Dedifferentiated amniotic fluid mesenchymal stem cell (primary cell): ENCODE measurements around the gene USB1.

Experiments used
- DNase-seq: peaks from one replicate; pipeline ENCODE4 v3.0.0-alpha.2; 2016; ENCODE audit errors: extremely low spot score

USB1 gene

GRCh38 chr16:58034774-58035173, 33.6 kb downstream of the USB1 start:
- DNase-seq, result no peak

- no peak for DNase-seq
These were observed 34.4 kb downstream of the USB1 start for GRCh38 chr16:58035356-58036170.

GRCh38 chr16:58036943-58037342, 35.7 kb downstream of the USB1 start:
- no peak for DNase-seq

- DNase-seq, result no peak
These were observed 36.3 kb downstream of the USB1 start for GRCh38 chr16:58037365-58038057.

DNA sequence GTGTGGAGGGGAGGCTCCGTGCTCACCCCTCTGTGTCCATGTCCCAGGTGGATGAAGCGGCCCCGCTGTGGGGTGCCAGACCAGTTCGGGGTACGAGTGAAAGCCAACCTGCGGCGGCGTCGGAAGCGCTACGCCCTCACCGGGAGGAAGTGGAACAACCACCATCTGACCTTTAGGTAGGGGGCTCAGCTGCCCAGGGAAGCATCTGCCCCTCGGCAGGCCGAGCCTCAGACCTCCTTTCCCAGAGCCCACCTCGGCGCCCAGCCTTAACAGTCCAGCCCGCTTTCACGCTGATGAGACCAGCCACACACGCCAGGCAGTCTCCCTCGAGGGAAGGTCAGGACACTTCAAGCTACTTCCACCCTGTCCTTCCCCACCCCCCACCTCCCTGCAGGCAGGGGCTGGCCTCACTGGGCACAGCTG, 37.0 kb downstream of the USB1 start:
- DNase-seq, result no peak

DNA sequence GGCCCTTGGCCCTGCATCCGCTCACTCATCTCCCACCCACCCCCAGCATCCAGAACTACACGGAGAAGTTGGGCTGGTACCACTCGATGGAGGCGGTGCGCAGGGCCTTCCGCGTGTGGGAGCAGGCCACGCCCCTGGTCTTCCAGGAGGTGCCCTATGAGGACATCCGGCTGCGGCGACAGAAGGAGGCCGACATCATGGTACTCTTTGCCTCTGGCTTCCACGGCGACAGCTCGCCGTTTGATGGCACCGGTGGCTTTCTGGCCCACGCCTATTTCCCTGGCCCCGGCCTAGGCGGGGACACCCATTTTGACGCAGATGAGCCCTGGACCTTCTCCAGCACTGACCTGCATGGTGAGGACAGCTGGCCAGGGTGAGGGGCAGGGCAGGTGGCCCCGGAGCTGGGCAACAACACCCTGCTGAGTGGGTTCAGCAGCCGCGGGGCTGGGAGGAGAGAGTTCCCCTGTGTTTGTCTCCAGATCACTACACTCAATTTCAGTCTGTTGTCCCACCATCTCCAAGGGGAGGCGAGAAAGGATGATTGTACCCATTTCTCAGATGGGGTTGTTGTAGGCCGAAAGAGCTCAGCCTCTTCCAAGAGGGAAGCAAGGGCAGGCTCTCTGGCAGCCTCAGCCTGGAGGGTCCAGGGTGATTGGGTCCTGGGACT, 38.8 kb downstream of the USB1 start:
- no peak for DNase-seq

GRCh38 chr16:58040496-58040846, 39.3 kb downstream of the USB1 start:
- no peak for DNase-seq

DNA sequence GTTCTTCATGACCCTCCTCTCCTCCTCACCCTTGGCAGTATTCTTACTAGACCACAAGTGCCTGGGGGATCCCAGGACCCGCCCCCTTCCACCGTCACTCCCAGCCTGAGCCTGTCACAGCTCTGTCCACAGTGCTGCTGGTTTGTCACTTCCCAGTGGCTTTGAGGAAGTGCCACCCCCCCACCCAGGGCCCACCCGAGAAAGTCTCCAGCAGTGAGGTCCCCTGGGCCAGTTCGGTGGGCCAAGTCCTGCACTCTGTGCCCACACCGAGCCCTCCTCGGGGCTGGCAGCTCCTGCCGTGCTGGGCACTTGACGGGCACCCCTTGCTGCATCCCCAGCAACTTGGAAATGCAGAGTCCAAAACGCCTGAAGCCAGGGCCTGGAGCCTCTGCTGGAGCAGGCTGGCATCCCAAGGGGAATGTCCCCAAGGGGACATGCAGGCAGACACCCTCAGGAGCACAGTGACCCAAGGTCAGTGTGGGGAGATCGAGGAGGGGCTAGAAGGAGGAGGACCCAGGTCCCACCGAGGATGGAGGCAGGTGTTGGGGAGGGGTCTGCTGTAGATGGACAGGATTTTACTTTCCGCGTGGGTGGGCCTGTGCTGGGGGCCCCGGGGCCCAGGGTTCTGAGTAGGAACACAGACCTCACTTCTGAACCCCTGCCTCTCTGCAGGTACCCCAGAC, 39.9 kb downstream of the USB1 start:
- no peak for DNase-seq

DNA sequence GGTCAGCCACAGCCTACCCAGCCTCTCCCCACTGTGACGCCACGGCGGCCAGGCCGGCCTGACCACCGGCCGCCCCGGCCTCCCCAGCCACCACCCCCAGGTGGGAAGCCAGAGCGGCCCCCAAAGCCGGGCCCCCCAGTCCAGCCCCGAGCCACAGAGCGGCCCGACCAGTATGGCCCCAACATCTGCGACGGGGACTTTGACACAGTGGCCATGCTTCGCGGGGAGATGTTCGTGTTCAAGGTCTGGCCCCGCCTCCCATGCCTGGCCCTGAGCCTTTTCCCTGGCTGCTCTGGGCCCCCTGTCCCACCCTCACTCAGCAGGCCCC, 40.4 kb downstream of the USB1 start:
- DNase-seq, result no peak

DNA sequence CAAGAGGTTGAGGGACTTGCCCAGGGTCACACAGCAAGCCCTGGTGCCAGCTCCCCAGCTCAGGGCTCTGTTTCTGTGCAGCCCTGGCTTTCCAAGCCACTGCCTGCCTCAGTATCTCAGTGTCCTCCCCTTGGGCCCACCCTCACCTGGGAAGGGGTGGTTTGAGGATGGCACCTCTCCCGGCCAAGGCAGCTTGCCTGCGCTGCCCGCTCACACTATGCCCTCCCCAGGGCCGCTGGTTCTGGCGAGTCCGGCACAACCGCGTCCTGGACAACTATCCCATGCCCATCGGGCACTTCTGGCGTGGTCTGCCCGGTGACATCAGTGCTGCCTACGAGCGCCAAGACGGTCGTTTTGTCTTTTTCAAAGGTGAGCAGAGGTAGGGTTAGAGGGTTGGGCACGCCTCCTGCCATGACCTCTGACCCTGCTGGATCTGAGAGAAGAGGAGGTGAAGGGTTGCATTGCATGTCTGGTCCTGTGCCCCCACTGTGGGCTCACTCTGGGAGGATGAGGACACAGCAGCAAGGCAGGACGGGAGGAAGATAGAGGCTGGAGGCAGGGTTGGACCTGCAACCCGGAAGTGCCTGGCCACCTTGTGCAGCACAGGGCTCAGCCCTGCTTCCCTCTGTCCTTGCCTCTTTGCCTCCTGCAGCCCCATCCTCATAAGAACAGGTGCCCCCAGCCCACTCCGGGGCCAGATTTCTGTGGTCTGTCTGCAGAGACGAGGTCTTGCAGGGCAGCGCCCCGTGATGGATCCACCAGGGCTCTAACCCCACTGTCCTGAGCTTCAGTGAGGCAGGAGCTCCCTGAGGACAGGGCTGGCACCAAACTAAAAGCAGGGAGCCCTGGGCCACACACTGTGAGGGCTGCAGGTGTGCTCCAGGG, 41.0 kb downstream of the USB1 start:
- DNase-seq, result no peak

GRCh38 chr16:58042886-58043515, 41.8 kb downstream of the USB1 start:
- DNase-seq, result no peak

GRCh38 chr16:58043571-58044155, 42.5 kb downstream of the USB1 start:
- no peak for DNase-seq

- DNase-seq, result no peak
These were observed 43.2 kb downstream of the USB1 start for GRCh38 chr16:58044266-58045019.

GRCh38 chr16:58045096-58045495, 43.9 kb downstream of the USB1 start:
- DNase-seq, result no peak

- no peak for DNase-seq
These were observed 45.1 kb downstream of the USB1 start for GRCh38 chr16:58046054-58046881.

- no peak for DNase-seq
These were observed 45.7 kb downstream of the USB1 start for GRCh38 chr16:58046936-58047335.

- DNase-seq, result no peak
These were observed 46.5 kb downstream of the USB1 start for GRCh38 chr16:58047557-58048348.
